Neuronal stem cell (in vitro differentiated cells): ENCODE measurements around the gene CXCL5.

ENCODE experiments used
- DNase-seq: peaks from one replicate; pipeline ENCODE4 v3.0.0-alpha.2; 2013; ENCODE audit warnings: low spot score
- H2AFZ ChIP-seq: one replicate; pipeline ENCODE4 v1.6.1; 2013; ENCODE audit warnings: mild to moderate bottlenecking, low read length, inconsistent platforms
- H2AK5ac ChIP-seq: 2 replicates; pipeline ENCODE4 v1.6.1; 2013; ENCODE audit warnings: low read depth, mild to moderate bottlenecking, inconsistent platforms, low read length, moderate library complexity, mixed read lengths
- H2BK120ac ChIP-seq: 2 replicates; pipeline ENCODE4 v1.6.1; 2013; ENCODE audit warnings: low read depth, mild to moderate bottlenecking, inconsistent platforms, low read length, moderate library complexity, mixed read lengths
- H2BK12ac ChIP-seq: one replicate; pipeline ENCODE4 v1.6.1; 2013; ENCODE audit warnings: low read length, inconsistent platforms
- H2BK15ac ChIP-seq: 2 replicates; pipeline ENCODE4 v1.6.1; 2013; ENCODE audit warnings: mild to moderate bottlenecking, low read length, inconsistent platforms, mixed read lengths
- H2BK5ac ChIP-seq: one replicate; pipeline ENCODE4 v1.6.1; 2013; ENCODE audit warnings: inconsistent platforms, mild to moderate bottlenecking, low read length, moderate library complexity
- H3K14ac ChIP-seq: one replicate; pipeline ENCODE4 v1.6.1; 2013; ENCODE audit warnings: low read length, inconsistent platforms
- H3K18ac ChIP-seq: 2 replicates; pipeline ENCODE4 v1.6.1; 2013; ENCODE audit warnings: low read length, inconsistent platforms
- H3K23ac ChIP-seq: 2 replicates; pipeline ENCODE4 v1.6.1; 2013; ENCODE audit warnings: low read depth, mild to moderate bottlenecking, mixed read lengths, low read length, inconsistent platforms; ENCODE audit not compliant: poor library complexity
- H3K27ac ChIP-seq: replicated peaks from 3 replicates; pipeline ENCODE4 v1.5.1; 2013; ENCODE audit warnings: low read length, inconsistent platforms
- H3K27me3 ChIP-seq, 3 experiments: 2 replicates each; pipeline ENCODE4 v1.6.1; 2013; ENCODE audit warnings: low read length in 3 of 3, mild to moderate bottlenecking in 2 of 3, inconsistent platforms in 1 of 3, low read depth in 1 of 3, mixed read lengths in 1 of 3, moderate library complexity in 1 of 3; ENCODE audit not compliant: control insufficient read depth in 3 of 3, insufficient read depth in 3 of 3
- H3K36me3 ChIP-seq, 2 donors: replicated peaks in 1 of 2; 2 replicates each; pipeline ENCODE4 v1.6.1; 2013; ENCODE audit warnings: low read length in 2 of 2; ENCODE audit not compliant: control insufficient read depth in 2 of 2, insufficient read depth in 2 of 2
- H3K4ac ChIP-seq: 2 replicates; pipeline ENCODE4 v1.6.1; 2013; ENCODE audit warnings: inconsistent platforms, mild to moderate bottlenecking, low read length, moderate library complexity
- H3K4me1 ChIP-seq, 2 donors: 1 replicate in 1 of 2; 2 replicates in 1 of 2; pipeline ENCODE4 v1.6.1; 2013; ENCODE audit warnings: low read length in 2 of 2, low read depth in 1 of 2; ENCODE audit not compliant: control insufficient read depth in 2 of 2, insufficient read depth in 1 of 2
- H3K4me2 ChIP-seq: one replicate; pipeline ENCODE4 v1.6.1; 2013; ENCODE audit warnings: mild to moderate bottlenecking, low read length, inconsistent platforms; ENCODE audit not compliant: insufficient read depth, poor library complexity, severe bottlenecking
- H3K4me3 ChIP-seq, 2 donors: 2 replicates each; pipeline ENCODE4 v1.5.1; 2013; ENCODE audit warnings: low read length in 2 of 2, mild to moderate bottlenecking in 2 of 2, inconsistent platforms in 1 of 2, moderate library complexity in 1 of 2
- H3K79me1 ChIP-seq: one replicate; pipeline ENCODE4 v1.6.1; 2013; ENCODE audit warnings: low read depth, mild to moderate bottlenecking, inconsistent platforms, low read length, moderate library complexity
- H3K9ac ChIP-seq: one replicate; pipeline ENCODE4 v1.6.1; 2013; ENCODE audit warnings: mild to moderate bottlenecking, low read depth, low read length, inconsistent platforms; ENCODE audit not compliant: poor library complexity
- H3K9me3 ChIP-seq, 2 donors: replicated peaks in 1 of 2; 2 replicates each; pipeline versions ENCODE3 to v1.6.1; 2013; ENCODE audit warnings: low read length in 2 of 2, mild to moderate bottlenecking in 2 of 2, inconsistent platforms in 1 of 2, low read depth in 1 of 2, mixed read lengths in 1 of 2, moderate library complexity in 1 of 2; ENCODE audit not compliant: control insufficient read depth in 2 of 2, insufficient read depth in 1 of 2
- H4K8ac ChIP-seq: one replicate; pipeline ENCODE4 v1.6.1; 2013; ENCODE audit warnings: low read depth, mild to moderate bottlenecking, inconsistent platforms, low read length, moderate library complexity
- H4K91ac ChIP-seq: one replicate; pipeline ENCODE4 v1.6.1; 2013; ENCODE audit warnings: low read length, low read depth, mild to moderate bottlenecking, inconsistent platforms; ENCODE audit not compliant: poor library complexity
- WGBS, 2 donors: extraction: QIAGEN DNeasy Blood & Tissue Kit; methylation state at CpG; one replicate each; pipeline ENCODE4 v1.1.7; 2013; ENCODE audit warnings: missing lambda C conversion rate in 2 of 2, mixed read lengths in 1 of 2; ENCODE audit not compliant: insufficient read length in 2 of 2, insufficient replicate concordance in 1 of 2; ENCODE audit errors: extremely low coverage in 2 of 2; 5-methylcytosine and 5-hydroxymethylcytosine counted together

The CXCL5 gene

GRCh38 chr4:74023709-74024108 lies 25.2 kb upstream of the CXCL5 start:
- Histone ChIP-seq H2BK15ac (no peak overlapping the region), H3K27me3 (no peaks in the 10 kb centered on the region), H3K27ac (no peak overlapping the region), H4K91ac (no peak overlapping the region), H2AFZ (no peak overlapping the region), H3K9ac (no peak overlapping the region), H2AK5ac (no peak overlapping the region), H3K4me1 (no peaks in the 10 kb centered on the region), H3K9me3 (no peaks in the 10 kb centered on the region), H3K18ac (no peak overlapping the region), H3K4ac (no peak overlapping the region), H3K36me3 (no peaks in the 10 kb centered on the region), H3K14ac (no peak overlapping the region), H3K23ac (no peak overlapping the region), H4K8ac (no peak overlapping the region), H2BK5ac (no peak overlapping the region), H3K4me2 (no peak overlapping the region), H2BK120ac (no peak overlapping the region), H3K79me1 (no peaks in the 10 kb centered on the region), H3K4me3 (no peak overlapping the region), H2BK12ac (no peak overlapping the region)
- no CpG with 5 or more reads among the region's 2 CpGs for WGBS, 2 donors
- no peak for DNase-seq

- H3K4ac ChIP-seq, result no peak overlapping the region
- no peak overlapping the region for H4K91ac ChIP-seq
- no peaks in the 10 kb centered on the region for H3K36me3 ChIP-seq
- H2BK15ac ChIP-seq, result no peak overlapping the region
- H2BK5ac ChIP-seq, result no peak overlapping the region
- no peak overlapping the region for H4K8ac ChIP-seq
- H2BK12ac ChIP-seq, result no peak overlapping the region
- H2AFZ ChIP-seq, result no peak overlapping the region
- no peak overlapping the region for H3K14ac ChIP-seq
- H3K27ac ChIP-seq, result no peak overlapping the region
- no CpG with 5 or more reads among the region's 2 CpGs for WGBS, 2 donors
- no peaks in the 10 kb centered on the region for H3K27me3 ChIP-seq
- H3K4me3 ChIP-seq, result no peak overlapping the region
- H3K23ac ChIP-seq, result no peak overlapping the region
- H2BK120ac ChIP-seq, result no peak overlapping the region
- no peaks in the 10 kb centered on the region for H3K4me1 ChIP-seq
- H3K18ac ChIP-seq, result no peak overlapping the region
- no peaks in the 10 kb centered on the region for H3K79me1 ChIP-seq
- no peak overlapping the region for H3K4me2 ChIP-seq
- no peak overlapping the region for H3K9ac ChIP-seq
- H3K9me3 ChIP-seq, result no peaks in the 10 kb centered on the region
- no peak for DNase-seq
- no peak overlapping the region for H2AK5ac ChIP-seq
These were observed 23.1 kb upstream of the CXCL5 start for GRCh38 chr4:74021601-74022000.

GRCh38 chr4:74018771-74019170 lies 20.3 kb upstream of the CXCL5 start:
- Histone ChIP-seq H3K23ac (no peak overlapping the region), H2BK120ac (no peak overlapping the region), H2AK5ac (no peak overlapping the region), H3K27ac (no peak overlapping the region), H3K4me2 (no peak overlapping the region), H3K4ac (no peak overlapping the region), H3K9ac (no peak overlapping the region), H2BK12ac (no peak overlapping the region), H3K18ac (no peak overlapping the region), H3K4me3 (no peak overlapping the region), H3K14ac (no peak overlapping the region), H3K79me1 (no peaks in the 10 kb centered on the region), H3K36me3 (no peaks in the 10 kb centered on the region), H4K91ac (no peak overlapping the region), H2AFZ (no peak overlapping the region), H4K8ac (no peak overlapping the region), H2BK5ac (no peak overlapping the region), H3K4me1 (no peaks in the 10 kb centered on the region), H3K9me3 (no peaks in the 10 kb centered on the region), H3K27me3 (no peaks in the 10 kb centered on the region), H2BK15ac (no peak overlapping the region)
- no CpG with 5 or more reads among the region's 3 CpGs for WGBS, 2 donors
- no peak for DNase-seq

GRCh38 chr4:74018116-74018515 lies 19.6 kb upstream of the CXCL5 start:
- Histone ChIP-seq H4K8ac (no peak overlapping the region), H2BK5ac (no peak overlapping the region), H3K4me2 (no peak overlapping the region), H3K18ac (no peak overlapping the region), H2AK5ac (no peak overlapping the region), H2BK120ac (no peak overlapping the region), H3K14ac (no peak overlapping the region), H3K4me1 (no peaks in the 10 kb centered on the region), H4K91ac (no peak overlapping the region), H3K4ac (no peak overlapping the region), H3K9me3 (no peaks in the 10 kb centered on the region), H2BK12ac (no peak overlapping the region), H3K9ac (no peak overlapping the region), H3K36me3 (no peaks in the 10 kb centered on the region), H3K23ac (no peak overlapping the region), H3K4me3 (no peak overlapping the region), H3K79me1 (no peaks in the 10 kb centered on the region), H2AFZ (no peak overlapping the region), H3K27me3 (no peaks in the 10 kb centered on the region), H3K27ac (no peak overlapping the region), H2BK15ac (no peak overlapping the region)
- no peak for DNase-seq
